ENCODE results near the gene RASA3.

DNA sequence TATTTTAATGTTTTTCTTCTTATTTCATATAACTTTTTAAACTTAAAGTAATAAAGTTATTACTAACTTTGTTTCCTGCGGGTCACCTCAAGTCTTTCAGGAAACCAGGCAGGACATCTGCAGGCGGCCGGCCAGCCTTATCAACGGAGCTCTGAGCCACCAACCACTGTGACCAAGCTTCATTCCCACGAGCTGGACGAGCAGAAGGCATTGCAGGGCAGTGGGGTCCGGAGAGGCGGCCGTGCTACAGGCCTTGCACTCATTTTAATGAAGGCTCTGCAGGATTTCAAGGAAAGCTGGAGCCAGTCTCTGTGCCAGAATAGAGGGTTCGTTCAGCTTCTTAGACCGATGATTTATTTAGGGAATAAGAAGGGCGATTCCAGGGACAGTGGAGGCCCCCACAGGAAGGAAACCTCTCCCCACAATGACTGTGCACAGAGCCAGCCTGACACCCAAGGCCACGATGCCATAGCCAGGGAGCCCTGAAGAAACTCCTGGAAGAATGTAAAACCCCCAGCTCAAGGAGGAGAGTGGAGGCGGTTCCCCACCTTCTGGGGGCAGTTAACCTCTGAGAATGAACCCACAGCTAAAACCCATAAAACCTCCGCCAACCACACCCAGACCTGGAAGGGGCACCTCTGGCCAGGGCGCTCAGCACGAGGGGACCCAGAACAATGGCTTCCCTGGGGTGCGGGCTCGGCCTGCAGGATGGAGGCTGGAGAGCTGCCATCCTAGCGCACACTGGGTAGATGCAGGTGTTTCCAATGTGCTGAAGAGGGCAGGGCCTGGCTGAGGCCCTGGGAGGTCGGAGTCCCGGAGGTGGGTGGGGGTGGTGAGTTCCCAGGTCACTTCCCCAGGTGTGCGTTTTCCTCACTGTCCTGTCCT lies 75.0 kb downstream of the RASA3 start:
- TF ChIP-seq, protein P1, sequence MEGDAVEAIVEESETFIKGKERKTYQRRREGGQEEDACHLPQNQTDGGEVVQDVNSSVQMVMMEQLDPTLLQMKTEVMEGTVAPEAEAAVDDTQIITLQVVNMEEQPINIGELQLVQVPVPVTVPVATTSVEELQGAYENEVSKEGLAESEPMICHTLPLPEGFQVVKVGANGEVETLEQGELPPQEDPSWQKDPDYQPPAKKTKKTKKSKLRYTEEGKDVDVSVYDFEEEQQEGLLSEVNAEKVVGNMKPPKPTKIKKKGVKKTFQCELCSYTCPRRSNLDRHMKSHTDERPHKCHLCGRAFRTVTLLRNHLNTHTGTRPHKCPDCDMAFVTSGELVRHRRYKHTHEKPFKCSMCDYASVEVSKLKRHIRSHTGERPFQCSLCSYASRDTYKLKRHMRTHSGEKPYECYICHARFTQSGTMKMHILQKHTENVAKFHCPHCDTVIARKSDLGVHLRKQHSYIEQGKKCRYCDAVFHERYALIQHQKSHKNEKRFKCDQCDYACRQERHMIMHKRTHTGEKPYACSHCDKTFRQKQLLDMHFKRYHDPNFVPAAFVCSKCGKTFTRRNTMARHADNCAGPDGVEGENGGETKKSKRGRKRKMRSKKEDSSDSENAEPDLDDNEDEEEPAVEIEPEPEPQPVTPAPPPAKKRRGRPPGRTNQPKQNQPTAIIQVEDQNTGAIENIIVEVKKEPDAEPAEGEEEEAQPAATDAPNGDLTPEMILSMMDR (IDR thresholded peaks at IDR 0.05) = no peak
- TF ChIP-seq EZH2phosphoT487 (IDR thresholded peaks at IDR 0.05) (no peak), EZH2 (IDR thresholded peaks at IDR 0.05) (no peak)

All from neural progenitor cell (in vitro differentiated cells).